ENCODE results near the gene CES2.

CES2 gene

GRCh38 chr16:66930189-66930588, 5.1 kb upstream of the CES2 start:
- ATAC-seq: no peak
- TF ChIP-seq PATZ1 (CRISPR knock-in tag; IDR thresholded peaks at IDR 0.05; ENCODE audit: borderline replicate concordance) (no peak), ZNF70 (CRISPR knock-in tag; IDR thresholded peaks at IDR 0.05) (peak; percentile 51; the same call in 1 of the 2 replicates)

GRCh38 chr16:66931665-66932064, 3.7 kb upstream of the CES2 start:
- TF ChIP-seq TCF4 (CRISPR knock-in tag; IDR thresholded peaks at IDR 0.05; ENCODE audit: borderline replicate concordance): no peak
- no peak for TF ChIP-seq ARNTL (CRISPR knock-in tag; IDR thresholded peaks at IDR 0.05; ENCODE audit: borderline replicate concordance, low read depth)
- TF ChIP-seq ZC3H10 (CRISPR knock-in tag; IDR thresholded peaks at IDR 0.05): no peak
- TF ChIP-seq BACH2 (CRISPR knock-in tag; IDR thresholded peaks at IDR 0.05; ENCODE audit: borderline replicate concordance): no peak
- TF ChIP-seq PATZ1 (CRISPR knock-in tag; IDR thresholded peaks at IDR 0.05; ENCODE audit: borderline replicate concordance): no peak
- TF ChIP-seq POU6F1 (CRISPR knock-in tag; IDR thresholded peaks at IDR 0.05; ENCODE audit: borderline replicate concordance, low read depth): no peak
- TF ChIP-seq ZFP3 (CRISPR knock-in tag; IDR thresholded peaks at IDR 0.05): no peak
- TF ChIP-seq TSHZ2 (CRISPR knock-in tag; IDR thresholded peaks at IDR 0.05): no peak
- no peak for TF ChIP-seq SNAI2 (CRISPR knock-in tag; IDR thresholded peaks at IDR 0.05)
- TF ChIP-seq ISL1 (CRISPR knock-in tag; IDR thresholded peaks at IDR 0.05): no peak
- TF ChIP-seq PPARA (CRISPR knock-in tag; IDR thresholded peaks at IDR 0.05; ENCODE audit: borderline replicate concordance): no peak
- no peak for TF ChIP-seq CSDC2 (CRISPR knock-in tag; IDR thresholded peaks at IDR 0.05)
- TF ChIP-seq CREB5 (CRISPR knock-in tag; IDR thresholded peaks at IDR 0.05; ENCODE audit: low read depth): no peak
- no peak for TF ChIP-seq ZNF8 (CRISPR knock-in tag; IDR thresholded peaks at IDR 0.05)
- TF ChIP-seq OSR1 (CRISPR knock-in tag; IDR thresholded peaks at IDR 0.05): no peak
- no peak for TF ChIP-seq ZNF70 (CRISPR knock-in tag; IDR thresholded peaks at IDR 0.05)
- TF ChIP-seq ESRRG (CRISPR knock-in tag; IDR thresholded peaks at IDR 0.05): no peak
- ATAC-seq: no peak

- ATAC-seq: no peak
- no peak for TF ChIP-seq PATZ1 (CRISPR knock-in tag; IDR thresholded peaks at IDR 0.05; ENCODE audit: borderline replicate concordance)
- no peak for TF ChIP-seq TSHZ2 (CRISPR knock-in tag; IDR thresholded peaks at IDR 0.05)
- no peak for TF ChIP-seq ZC3H10 (CRISPR knock-in tag; IDR thresholded peaks at IDR 0.05)
- no peak for TF ChIP-seq ZNF565 (CRISPR knock-in tag; conservative IDR thresholded peaks at IDR 0.05; ENCODE audit: low read depth)
- no peak for TF ChIP-seq SNAI2 (CRISPR knock-in tag; IDR thresholded peaks at IDR 0.05)
- no peak for TF ChIP-seq ZFP30 (CRISPR knock-in tag; IDR thresholded peaks at IDR 0.05)
- TF ChIP-seq BACH2 (CRISPR knock-in tag; IDR thresholded peaks at IDR 0.05; ENCODE audit: borderline replicate concordance): no peak
- TF ChIP-seq GLIS3 (CRISPR knock-in tag; IDR thresholded peaks at IDR 0.05): no peak
- no peak for TF ChIP-seq ZNF8 (CRISPR knock-in tag; IDR thresholded peaks at IDR 0.05)
- TF ChIP-seq ARNTL (CRISPR knock-in tag; IDR thresholded peaks at IDR 0.05; ENCODE audit: borderline replicate concordance, low read depth): no peak
- no peak for TF ChIP-seq CSDC2 (CRISPR knock-in tag; IDR thresholded peaks at IDR 0.05)
- TF ChIP-seq CSRNP3 (CRISPR knock-in tag; IDR thresholded peaks at IDR 0.05): no peak
- TF ChIP-seq ZNF70 (CRISPR knock-in tag; IDR thresholded peaks at IDR 0.05): no peak
- no peak for TF ChIP-seq TCF4 (CRISPR knock-in tag; IDR thresholded peaks at IDR 0.05; ENCODE audit: borderline replicate concordance)
- no peak for TF ChIP-seq OSR1 (CRISPR knock-in tag; IDR thresholded peaks at IDR 0.05)
- TF ChIP-seq ESRRG (CRISPR knock-in tag; IDR thresholded peaks at IDR 0.05): no peak
These were observed 3.2 kb upstream of the CES2 start for GRCh38 chr16:66932076-66932475.

All from SK-N-SH treated with all-trans-retinoic acid at 6 μM for 48 hours (cell line).